ENCODE measurements around the gene SLCO2A1.

Gene SLCO2A1

DNA sequence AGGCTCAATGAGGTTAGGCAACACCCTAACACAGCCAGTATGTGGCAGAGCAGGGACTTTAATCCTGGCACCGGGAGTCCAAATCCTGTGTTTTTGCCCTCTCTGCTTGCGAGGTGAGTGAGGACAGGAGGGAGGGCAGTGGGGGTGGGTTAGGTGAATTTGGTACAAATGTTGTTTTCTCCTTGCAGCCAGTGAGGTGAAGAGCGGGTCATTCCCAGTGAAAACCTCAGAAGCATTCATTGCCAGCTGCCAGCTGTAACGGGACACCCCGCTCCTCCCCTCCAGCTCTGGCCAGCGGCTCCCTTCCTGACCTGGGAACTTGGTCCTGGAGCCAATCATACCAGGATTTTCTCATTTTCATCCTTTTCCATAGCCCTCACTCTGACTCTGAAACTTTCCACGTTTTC, 88.3 kb downstream of the SLCO2A1 start:
- H3K4me3 ChIP-seq (ENCODE audit: low read depth, low read length): no peak overlapping the region
- no peak for DNase-seq (ENCODE audit: low read depth)

DNA sequence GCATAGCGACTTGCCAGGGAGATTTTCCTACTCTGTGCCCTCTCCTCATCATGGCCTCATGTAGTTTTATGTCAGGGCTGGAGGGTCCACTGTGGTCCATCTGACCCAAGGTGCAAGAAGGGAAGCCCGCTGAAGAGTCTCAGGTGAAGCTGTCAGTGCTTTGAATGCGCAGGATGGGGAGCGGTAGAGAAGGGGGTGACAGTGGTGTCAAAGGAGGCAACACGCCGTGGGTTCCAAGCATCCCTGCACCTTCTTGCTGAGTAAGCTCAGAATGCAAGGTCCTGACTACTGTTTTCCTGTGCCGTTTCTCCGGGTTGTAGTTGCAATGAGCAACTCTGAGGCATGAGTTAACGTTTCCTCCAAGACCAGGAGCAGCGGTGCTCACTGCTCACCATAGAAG, 89.2 kb downstream of the SLCO2A1 start:
- no peak for DNase-seq (ENCODE audit: low read depth)
- H3K4me3 ChIP-seq (ENCODE audit: low read depth, low read length): no peak overlapping the region

DNA sequence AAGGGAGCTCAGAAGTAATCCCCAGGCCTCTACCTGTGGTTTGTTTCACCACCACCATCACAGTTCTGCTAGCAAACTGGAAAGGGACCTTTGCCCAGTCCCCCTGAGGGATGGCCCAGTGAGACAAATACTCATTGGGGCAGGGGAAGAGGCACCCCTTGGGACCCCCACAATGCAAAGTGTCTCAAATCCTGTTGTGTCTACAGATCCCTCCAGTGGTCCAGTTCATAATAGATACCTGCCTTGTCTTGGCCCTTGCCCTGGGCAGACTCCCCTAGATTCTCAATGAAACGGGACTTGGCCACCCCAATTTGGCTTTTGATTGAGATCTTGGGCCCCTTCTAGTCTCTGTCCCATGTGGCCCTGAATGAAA, 90.3 kb downstream of the SLCO2A1 start:
- DNase-seq (ENCODE audit: low read depth): no peak
- H3K4me3 ChIP-seq (ENCODE audit: low read depth, low read length): no peak overlapping the region

DNA sequence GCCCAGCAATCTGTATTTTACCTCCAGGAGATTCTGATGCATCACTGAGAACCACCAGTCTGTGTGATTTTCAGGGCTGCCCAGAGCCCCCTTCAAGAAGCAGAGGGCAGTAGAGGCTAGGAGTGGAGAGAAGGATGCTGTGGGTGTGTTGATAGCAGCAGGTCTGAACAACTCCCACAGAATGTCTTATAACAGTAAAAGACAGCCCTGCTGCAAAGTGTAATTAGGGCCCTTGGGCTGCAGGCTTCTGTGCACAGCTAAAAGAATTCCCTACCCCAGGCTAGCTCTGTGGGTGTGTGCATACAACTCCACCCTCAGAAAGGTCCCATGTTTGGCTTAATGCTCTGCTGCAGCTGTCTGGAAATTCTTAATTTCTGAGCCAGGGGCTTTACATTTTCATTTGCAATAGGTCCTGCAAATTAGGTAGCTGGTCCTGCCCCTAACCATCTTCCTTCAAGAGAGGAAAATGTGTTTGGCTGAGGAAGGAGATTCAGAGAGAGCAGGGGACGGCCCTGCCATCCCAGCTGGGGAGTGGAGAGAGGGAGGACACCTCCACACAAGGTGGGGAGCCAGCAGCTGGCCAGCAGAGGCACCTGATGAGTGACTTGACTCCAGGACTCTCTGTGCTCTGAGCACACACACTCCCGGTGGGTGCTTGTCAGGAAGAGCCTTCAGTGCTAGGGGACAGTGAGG, 90.8 kb downstream of the SLCO2A1 start:
- no peak overlapping the region for H3K4me3 ChIP-seq (ENCODE audit: low read depth, low read length)
- no peak for DNase-seq (ENCODE audit: low read depth)

GRCh38 chr3:133937756-133938601, 91.7 kb downstream of the SLCO2A1 start:
- no peak for DNase-seq (ENCODE audit: low read depth)

DNA sequence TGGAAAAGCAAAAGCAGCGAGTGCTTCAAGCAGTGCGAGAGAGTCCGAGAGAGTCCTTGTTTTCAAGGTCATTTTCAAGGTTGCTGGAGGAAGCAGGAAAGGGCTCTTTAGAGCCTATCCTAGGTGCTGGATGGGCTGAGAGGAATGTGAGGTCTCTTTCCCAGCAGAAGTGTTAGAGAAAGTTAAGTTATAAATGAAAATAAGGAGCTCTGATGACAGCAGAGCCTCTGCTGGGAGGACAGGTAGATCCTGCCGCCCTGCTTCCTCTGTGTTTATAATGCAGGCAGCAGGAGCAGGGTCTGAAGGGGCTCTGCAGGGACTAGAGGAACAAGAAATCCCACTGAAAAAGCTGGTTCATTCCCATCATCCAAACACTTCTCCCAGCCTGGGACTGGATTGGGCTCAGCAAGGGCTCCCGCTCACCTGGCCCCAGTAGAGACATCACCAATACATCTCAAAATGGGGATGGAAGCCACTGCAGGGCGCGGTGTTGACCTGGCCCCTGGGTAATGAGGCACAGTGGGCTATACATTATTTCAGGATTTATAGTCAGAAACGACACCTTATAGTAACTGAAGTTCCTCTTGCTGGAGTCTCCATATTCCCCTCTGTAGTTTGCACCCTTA, 92.6 kb downstream of the SLCO2A1 start:
- H3K4me3 ChIP-seq (ENCODE audit: low read depth, low read length): no peak overlapping the region
- no peak for DNase-seq (ENCODE audit: low read depth)

More at GRCh38 chr3:133937756-133938601, 91.7 kb downstream of the SLCO2A1 start:
- H3K4me3 ChIP-seq (ENCODE audit: low read depth, low read length): no peak overlapping the region

DNA sequence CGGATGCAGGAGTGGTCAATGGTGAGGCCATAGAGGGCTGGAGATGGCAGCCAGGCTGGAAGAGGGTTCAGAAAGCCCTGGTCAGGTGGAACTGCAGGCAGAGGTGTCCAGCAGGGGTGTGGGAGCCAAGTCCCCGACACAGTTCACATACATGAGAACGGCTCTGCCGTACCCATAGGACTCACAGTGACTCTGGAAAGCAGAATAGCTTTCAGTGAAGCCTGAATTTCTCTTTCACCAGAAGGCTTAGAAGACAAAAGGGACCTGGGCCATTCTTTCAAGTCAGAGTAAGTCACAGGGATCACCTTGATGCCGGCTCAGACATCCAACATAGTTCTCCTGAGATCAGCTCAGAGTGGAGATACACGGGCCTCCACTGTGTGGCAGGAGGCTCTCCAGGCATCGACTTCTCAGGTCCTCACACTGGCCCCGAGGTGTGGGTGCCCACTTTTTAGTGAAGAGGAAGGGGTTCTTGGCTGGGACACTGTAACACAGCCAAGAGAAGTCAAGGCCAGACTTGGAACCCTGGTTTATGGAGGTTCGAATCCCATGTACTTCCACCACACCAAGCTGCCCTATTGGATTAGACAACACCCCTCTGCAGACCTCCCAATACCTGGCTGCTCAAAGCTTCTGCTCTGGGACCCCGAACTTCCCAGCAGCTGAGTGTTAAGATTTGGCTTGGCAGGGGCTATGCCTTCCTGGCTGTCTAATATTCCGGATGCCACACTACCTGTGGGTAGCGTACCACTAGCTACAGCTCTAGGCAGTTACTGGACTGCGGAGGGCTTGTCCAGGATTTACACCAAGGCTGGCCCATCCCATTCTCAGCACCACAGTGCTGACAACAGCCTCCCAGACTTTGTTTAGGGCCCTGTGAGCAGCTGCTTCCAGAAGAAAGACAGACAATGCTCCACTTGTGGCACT, 93.6 kb downstream of the SLCO2A1 start:
- no peak for DNase-seq (ENCODE audit: low read depth)
- no peak overlapping the region for H3K4me3 ChIP-seq (ENCODE audit: low read depth, low read length)

- H3K4me3 ChIP-seq (ENCODE audit: low read depth, low read length): no peak overlapping the region
- no peak for DNase-seq (ENCODE audit: low read depth)
These were observed 94.5 kb downstream of the SLCO2A1 start for GRCh38 chr3:133934996-133935842.

GRCh38 chr3:133934073-133934970, 95.4 kb downstream of the SLCO2A1 start:
- no peak for DNase-seq (ENCODE audit: low read depth)
- no peak overlapping the region for H3K4me3 ChIP-seq (ENCODE audit: low read depth, low read length)

GRCh38 chr3:133933097-133934024, 96.4 kb downstream of the SLCO2A1 start:
- H3K4me3 ChIP-seq (ENCODE audit: low read depth, low read length): no peak overlapping the region
- no peak for DNase-seq (ENCODE audit: low read depth)

DNA sequence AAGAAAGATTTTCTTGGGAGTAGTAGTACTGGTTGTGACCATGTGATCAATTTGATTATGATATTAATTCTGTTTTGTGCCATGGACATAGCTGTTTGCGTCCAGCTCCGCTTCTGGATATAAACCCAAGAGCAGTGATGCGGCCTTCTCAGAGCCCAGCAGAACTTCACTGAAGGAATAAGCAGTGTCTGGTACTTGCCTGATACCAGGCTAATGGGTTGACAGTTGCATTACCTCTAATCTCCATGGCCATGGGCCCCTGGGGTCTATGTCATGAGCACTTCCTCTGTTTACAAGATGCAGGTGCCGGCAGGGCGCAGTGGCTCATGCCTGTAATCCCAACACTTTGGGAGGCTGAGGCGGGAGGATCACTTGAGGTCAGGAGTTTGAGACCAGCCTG, 97.7 kb downstream of the SLCO2A1 start:
- H3K4me3 ChIP-seq (ENCODE audit: low read depth, low read length): no peak overlapping the region
- no peak for DNase-seq (ENCODE audit: low read depth)

DNA sequence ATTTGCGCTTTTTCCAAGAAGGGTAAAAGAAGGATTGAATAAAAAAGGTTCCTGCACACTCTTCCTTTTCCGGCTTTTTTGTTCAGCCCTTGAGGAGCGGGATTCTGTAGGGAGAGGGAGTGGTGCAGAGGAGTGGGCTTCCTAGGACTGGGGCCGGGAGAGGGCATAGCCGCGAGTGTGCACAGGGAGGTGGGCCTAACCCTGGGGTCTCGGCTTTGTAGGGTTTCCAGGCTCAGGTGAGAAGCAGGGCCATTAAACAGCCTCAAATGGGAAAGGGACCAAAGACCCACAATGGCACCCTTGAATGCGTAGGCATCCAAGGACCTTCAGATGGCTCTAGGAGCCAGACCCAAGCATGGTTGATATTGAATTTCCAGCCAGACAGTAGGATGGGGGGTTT, 98.6 kb downstream of the SLCO2A1 start:
- H3K4me3 ChIP-seq (ENCODE audit: low read depth, low read length): no peak overlapping the region
- no peak for DNase-seq (ENCODE audit: low read depth)

- H3K4me3 ChIP-seq (ENCODE audit: low read depth, low read length): no peak overlapping the region
- DNase-seq (ENCODE audit: low read depth): no peak
These were observed 99.3 kb downstream of the SLCO2A1 start for GRCh38 chr3:133930341-133930933.

DNA sequence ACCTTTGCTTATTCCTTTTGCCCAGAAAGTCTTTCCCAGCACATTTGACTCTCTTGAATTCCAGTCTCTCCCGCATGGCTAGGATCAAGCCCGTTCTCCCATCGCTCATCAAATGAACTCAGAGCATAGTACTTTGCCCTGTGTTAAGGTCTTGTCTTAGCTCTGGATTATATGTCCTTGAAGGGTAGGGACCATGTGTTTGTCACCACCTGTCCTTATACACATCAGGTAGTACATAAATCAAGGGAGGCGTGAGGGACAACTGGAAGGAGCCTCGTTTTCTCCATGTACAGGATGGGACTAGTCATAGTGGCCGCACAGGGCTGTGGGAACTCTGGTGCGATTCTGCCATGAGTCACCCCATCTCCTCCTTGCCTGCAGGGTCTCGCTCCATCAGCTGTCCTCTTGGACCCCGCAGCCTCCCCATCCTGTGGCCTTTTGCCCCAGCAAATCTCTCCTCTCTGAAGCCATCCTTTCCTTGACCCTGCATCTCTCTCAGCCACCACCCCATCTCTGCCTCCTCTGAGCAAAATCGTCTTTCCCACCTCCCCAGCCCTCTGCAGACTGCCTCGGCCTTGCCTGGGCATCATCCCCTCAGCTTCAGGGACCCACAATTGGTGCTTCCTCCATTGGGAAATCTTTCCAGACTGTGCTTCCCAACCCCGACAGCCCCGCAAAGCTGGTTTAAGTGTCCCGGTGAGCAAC, 100.7 kb downstream of the SLCO2A1 start:
- no peak for DNase-seq (ENCODE audit: low read depth)
- no peak overlapping the region for H3K4me3 ChIP-seq (ENCODE audit: low read depth, low read length)

DNA sequence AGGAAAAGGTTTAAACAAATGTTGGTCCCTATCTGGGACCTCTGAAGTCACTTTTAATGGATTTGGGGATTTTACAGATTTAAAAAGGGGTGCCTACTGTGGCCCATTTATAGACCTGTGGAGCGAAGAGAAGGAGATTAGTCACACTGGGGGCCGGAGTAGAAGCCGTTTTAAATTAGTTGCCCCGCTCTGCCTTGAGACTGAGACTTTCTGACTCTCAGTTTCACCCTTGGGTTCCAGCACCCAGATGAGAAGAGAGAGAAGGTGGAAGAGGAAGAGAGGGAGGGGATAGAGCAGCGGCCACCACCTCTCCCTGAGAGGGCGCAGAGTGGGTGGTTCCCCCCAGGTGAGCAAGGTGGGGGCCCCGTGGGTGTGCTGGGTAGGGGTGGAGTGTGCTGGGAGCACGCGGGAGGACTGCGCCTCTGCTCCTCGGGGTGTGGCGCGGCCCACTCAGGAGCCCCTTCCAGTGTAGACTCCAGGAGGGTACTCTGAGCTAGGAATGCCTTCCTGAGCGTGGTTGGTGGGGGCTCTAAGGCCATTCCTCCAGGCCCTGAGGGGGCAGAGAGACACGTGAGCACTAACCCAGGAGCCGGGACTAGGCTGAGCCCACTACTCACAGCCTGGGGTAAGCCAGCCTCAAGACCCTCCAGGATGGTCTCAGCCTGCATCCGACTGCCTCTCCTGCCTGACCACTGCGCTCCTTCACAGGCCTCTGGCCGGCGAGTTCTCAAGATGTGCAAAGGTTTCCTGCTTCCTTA, 101.4 kb downstream of the SLCO2A1 start:
- H3K4me3 ChIP-seq (ENCODE audit: low read depth, low read length): no peak overlapping the region
- no peak for DNase-seq (ENCODE audit: low read depth)

All from skeletal muscle cell (primary cell).